ENCODE data around the gene ATXN3. TPM values are rescaled to one million over a fixed set of nuclear protein-coding genes. Genes with fewer than 3 reads are reported as not detected.
"Not testable (repeated sequence)": the region's sequence is repeated elsewhere in the genome, so short reads cannot be mapped to it uniquely, and the experiment has no call there.

Gene ATXN3
- total and polyA plus RNA-seq, 2 of the 13 experiments (the other 11 are each of a cell fraction or from before 2014, with no cell fraction given): 14.9 to 17.3 TPM

DNA sequence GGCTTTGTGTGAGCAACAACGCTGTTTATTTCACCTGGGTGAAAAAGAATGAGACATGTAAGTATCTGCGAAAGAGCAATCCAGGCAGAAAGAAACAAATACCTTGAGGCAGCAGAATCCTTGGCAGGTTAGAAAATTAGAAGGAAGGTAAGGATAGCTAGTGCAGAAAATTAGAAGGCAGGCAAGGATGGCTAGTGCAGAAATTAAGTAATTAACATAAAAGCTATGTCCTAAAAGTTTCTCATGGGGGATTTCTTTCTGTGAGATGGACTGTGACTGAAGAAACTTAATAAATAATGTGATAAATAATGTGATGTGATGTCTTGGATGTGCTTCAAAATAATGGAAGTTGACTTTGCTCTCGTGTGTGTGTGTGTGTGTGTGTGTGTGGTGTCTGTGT lies 56.6 kb downstream of the ATXN3 start:
- CTCF ChIA-PET (ENCODE audit: low intra/inter-chr PET ratio, low total read pairs): no interaction called here
- in situ Hi-C loops (cut with HindIII; ENCODE audit: extremely low pct_ligation_motif_present, low pct_unique_long_range_greater_than_20kb): no loop called here
- no peaks in the 10 kb centered on the region for H3K36me3 ChIP-seq (replicated peaks in 1 of 2; ENCODE audit: control insufficient read depth in 1 of 2, insufficient read depth in 2 of 2, low read length in 2 of 2)
- DNase-seq (ENCODE audit: low spot score): no peak
- H3K9me3 ChIP-seq (ENCODE audit: low read length): peaks cover 5% of the 10 kb centered on the region; the same call in 1 of the 2 replicates
- no peak overlapping the region for H3K9ac ChIP-seq (ENCODE audit: insufficient read depth, low read depth, low read length)
- no peak for ATAC-seq
- no peak overlapping the region for H3K4me2 ChIP-seq (ENCODE audit: low read depth, low read length)
- no peak for FAIRE-seq
- H4K20me1 ChIP-seq (ENCODE audit: insufficient read depth, low read length): no peaks in the 10 kb centered on the region
- POLR2A ChIA-PET: interaction anchor here (1.0 kb wide), 1 partner anchor 10 kb away, joined by 3 read pairs; no protein-coding TSS in a partner anchor
- no peaks in the 10 kb centered on the region for H3K79me2 ChIP-seq (ENCODE audit: insufficient read depth, low read length)
- BruUV-seq (replicated peaks): no TSS peak
- no peak overlapping the region for H3K27ac ChIP-seq (ENCODE audit: extremely low read length, insufficient read depth, low read length)
- H2AFZ ChIP-seq (ENCODE audit: low read length): no peak overlapping the region
- 91% methylated on average over 3 of the region's 3 CpGs for WGBS (ENCODE audit: low lambda C conversion rate)
- TF ChIP-seq ASH2L (IDR thresholded peaks at IDR 0.05; ENCODE audit: insufficient read length, low read depth, low read length) (no peak), ZNF616 (CRISPR knock-in tag; IDR thresholded peaks at IDR 0.05; ENCODE audit: low read depth) (no peak), TBX3 (IDR thresholded peaks at IDR 0.05; ENCODE audit: borderline replicate concordance) (no peak), ZNF761 (CRISPR knock-in tag; conservative IDR thresholded peaks at IDR 0.05) (no peak), HCFC1 (IDR thresholded peaks at IDR 0.05; ENCODE audit: low read depth, low read length) (no peak)
- TF ChIP-seq, protein P1, sequence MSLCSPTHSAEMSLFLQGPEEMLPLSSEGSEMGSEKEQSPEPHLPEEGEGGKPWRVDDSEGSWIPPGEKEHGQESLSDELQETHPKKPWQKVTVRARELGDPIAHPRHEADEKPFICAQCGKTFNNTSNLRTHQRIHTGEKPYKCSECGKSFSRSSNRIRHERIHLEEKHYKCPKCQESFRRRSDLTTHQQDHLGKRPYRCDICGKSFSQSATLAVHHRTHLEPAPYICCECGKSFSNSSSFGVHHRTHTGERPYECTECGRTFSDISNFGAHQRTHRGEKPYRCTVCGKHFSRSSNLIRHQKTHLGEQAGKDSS (CRISPR knock-in tag; IDR thresholded peaks at IDR 0.05; ENCODE audit: borderline replicate concordance, low read depth): no peak
- intact Hi-C loops (cut with micrococcal nuclease; ENCODE audit: unreplicated experiment): no loop called here
- no peaks in the 10 kb centered on the region for H3K27me3 ChIP-seq (ENCODE audit: control insufficient read depth in 1 of 2, insufficient read depth in 2 of 2, low read length in 2 of 2)
- no peak overlapping the region for H3K4me3 ChIP-seq (replicated peaks in 1 of 3; ENCODE audit: insufficient read depth in 1 of 3, low read depth in 2 of 3, low read length in 3 of 3)
- no peaks in the 10 kb centered on the region for H3K4me1 ChIP-seq (ENCODE audit: insufficient read depth, low read length)

- WGBS (ENCODE audit: low lambda C conversion rate): 93% methylated on average over 12 of the region's 12 CpGs
- CTCF ChIA-PET (ENCODE audit: low intra/inter-chr PET ratio, low total read pairs); BruUV-seq (replicated peaks); FAIRE-seq; intact Hi-C loops (cut with micrococcal nuclease; ENCODE audit: unreplicated experiment); H2AFZ ChIP-seq (ENCODE audit: low read length); H3K4me1 ChIP-seq (ENCODE audit: insufficient read depth, low read length); H3K4me2 ChIP-seq (ENCODE audit: low read depth, low read length); H3K4me3 ChIP-seq (replicated peaks in 1 of 3; ENCODE audit: insufficient read depth in 1 of 3, low read depth in 2 of 3, low read length in 3 of 3); H3K9me3 ChIP-seq (ENCODE audit: low read length); H3K27ac ChIP-seq (ENCODE audit: extremely low read length, insufficient read depth, low read length); in situ Hi-C loops (cut with HindIII; ENCODE audit: extremely low pct_ligation_motif_present, low pct_unique_long_range_greater_than_20kb); ATAC-seq; H3K36me3 ChIP-seq (replicated peaks in 1 of 2; ENCODE audit: control insufficient read depth in 1 of 2, insufficient read depth in 2 of 2, low read length in 2 of 2); H3K9ac ChIP-seq (ENCODE audit: insufficient read depth, low read depth, low read length); H4K20me1 ChIP-seq (ENCODE audit: insufficient read depth, low read length); DNase-seq (ENCODE audit: low spot score); H3K27me3 ChIP-seq (ENCODE audit: control insufficient read depth in 1 of 2, insufficient read depth in 2 of 2, low read length in 2 of 2); H3K79me2 ChIP-seq (ENCODE audit: insufficient read depth, low read length): not testable (repeated sequence)
- POLR2A ChIA-PET: interaction anchor here (1.0 kb wide), 1 partner anchor 10 kb away, joined by 3 read pairs; no protein-coding TSS in a partner anchor
These were observed 57.2 kb downstream of the ATXN3 start for GRCh38 chr14:92049221-92049620.

GRCh38 chr14:92045904-92046303 lies 60.5 kb downstream of the ATXN3 start:
- H3K4me3 ChIP-seq (replicated peaks in 1 of 3; ENCODE audit: insufficient read depth in 1 of 3, low read depth in 2 of 3, low read length in 3 of 3); H3K36me3 ChIP-seq (replicated peaks in 1 of 2; ENCODE audit: control insufficient read depth in 1 of 2, insufficient read depth in 2 of 2, low read length in 2 of 2); H3K27me3 ChIP-seq (ENCODE audit: control insufficient read depth in 1 of 2, insufficient read depth in 2 of 2, low read length in 2 of 2); H3K79me2 ChIP-seq (ENCODE audit: insufficient read depth, low read length); H3K9ac ChIP-seq (ENCODE audit: insufficient read depth, low read depth, low read length); H2AFZ ChIP-seq (ENCODE audit: low read length); in situ Hi-C loops (cut with HindIII; ENCODE audit: extremely low pct_ligation_motif_present, low pct_unique_long_range_greater_than_20kb); H3K27ac ChIP-seq (ENCODE audit: extremely low read length, insufficient read depth, low read length); H4K20me1 ChIP-seq (ENCODE audit: insufficient read depth, low read length); FAIRE-seq; ATAC-seq; H3K4me2 ChIP-seq (ENCODE audit: low read depth, low read length); intact Hi-C loops (cut with micrococcal nuclease; ENCODE audit: unreplicated experiment); BruUV-seq (replicated peaks); H3K4me1 ChIP-seq (ENCODE audit: insufficient read depth, low read length); POLR2A ChIA-PET; CTCF ChIA-PET (ENCODE audit: low intra/inter-chr PET ratio, low total read pairs); H3K9me3 ChIP-seq (ENCODE audit: low read length); DNase-seq (ENCODE audit: low spot score): not testable (repeated sequence)
- WGBS (ENCODE audit: low lambda C conversion rate): 84% methylated on average over 7 of the region's 7 CpGs

Data from HepG2 (cell line).